K562 (cell line): ENCODE results near the gene SHLD2. TPM values are rescaled to one million over a fixed set of nuclear protein-coding genes. Genes with fewer than 3 reads are reported as not detected.

Experiments used
- ATAC-seq: fragments of 200-7000 bp; cut with Tn5 transposase; 3 replicates; pipeline ENCODE4 v1.9.1; 2020; ENCODE audit warnings: moderate library complexity
- BruUV-seq: library from RNA; stranded (reverse); fragments of 400-500 nt; replicated peaks from 2 replicates; lab custom pipeline; 2021; lab: Mats Ljungman, UMichigan
- CTCF ChIA-PET: fragments of 300-600 bp; formaldehyde crosslinking; extraction: SDS; loops from one replicate; lab custom pipeline; 2021; ENCODE audit warnings: low intra/inter-chr PET ratio; lab: Yijun Ruan, JAX
- POLR2A ChIA-PET: fragments of 300-600, 350-650 bp; sonication (Branson Sonifier 250); formaldehyde crosslinking; extraction: SDS; loops from one replicate; lab custom pipeline; 2021; ENCODE audit warnings: antibody characterized with exemption, inconsistent platforms; lab: Yijun Ruan, JAX
- DNase-seq, 4 experiments: peaks; one replicate each; pipeline versions ENCODE4 v3.0.0 to v3.0.0-alpha.2; 2011 to 2018; ENCODE audit warnings: low spot score in 3 of 4, mixed read lengths in 3 of 4; ENCODE audit errors: extremely low read depth in 1 of 4
- FAIRE-seq: peaks from 2 replicates; lab custom pipeline; 2011; peaks lifted over from hg19 to GRCh38; lab: Jason Lieb, UNC
- H2AFZ ChIP-seq: 2 replicates; pipeline ENCODE4 v1.6.0; 2011; ENCODE audit warnings: low read depth, low read length, control low read depth, inconsistent platforms
- H3K27ac ChIP-seq: fragments of 200-600 bp; 3 replicates; pipeline ENCODE4 v1.8.0; 2011; ENCODE audit warnings: low read depth, mild to moderate bottlenecking, control low read depth, inconsistent platforms, low read length, moderate library complexity, mixed read lengths; ENCODE audit errors: extremely low read depth
- H3K27me3 ChIP-seq, 2 experiments: fragments of 300-600 bp in 1 of 2; 2 replicates in 1 of 2; 3 replicates in 1 of 2; pipeline versions ENCODE4 v1.6.0 to v1.8.0; 2011; ENCODE audit warnings: inconsistent platforms in 2 of 2, low read length in 2 of 2, mild to moderate bottlenecking in 1 of 2, mixed read lengths in 1 of 2, moderate library complexity in 1 of 2; ENCODE audit not compliant: control insufficient read depth in 2 of 2, insufficient read depth in 2 of 2
- H3K36me3 ChIP-seq: fragments of 300-600 bp; 3 replicates; pipeline ENCODE4 v1.8.0; 2011; ENCODE audit warnings: mild to moderate bottlenecking, low read length, inconsistent platforms; ENCODE audit not compliant: control insufficient read depth, insufficient read depth
- H3K4me1 ChIP-seq, 2 experiments: fragments of 200-600 bp in 1 of 2; replicated peaks in 1 of 2; 2 replicates in 1 of 2; 3 replicates in 1 of 2; pipeline versions ENCODE4 v1.5.1 to v1.8.0; 2011; ENCODE audit warnings: inconsistent platforms in 2 of 2, low read length in 2 of 2, mild to moderate bottlenecking in 1 of 2, mixed read lengths in 1 of 2, moderate library complexity in 1 of 2; ENCODE audit not compliant: control insufficient read depth in 2 of 2, insufficient read depth in 2 of 2
- H3K4me2 ChIP-seq: 2 replicates; pipeline ENCODE4 v1.6.1; 2011; ENCODE audit warnings: low read length, control low read depth, inconsistent platforms, mixed read lengths; ENCODE audit not compliant: insufficient read depth
- H3K4me3 ChIP-seq: fragments of 200-600 bp; sonication (generic), shearing (Covaris generic); 2 replicates; pipeline ENCODE4 v1.5.1; 2016; ENCODE audit warnings: control low read depth, inconsistent platforms
- H3K79me2 ChIP-seq: fragments of 200-600 bp; 3 replicates; pipeline ENCODE4 v1.8.0; 2011; ENCODE audit warnings: low read length, inconsistent platforms; ENCODE audit not compliant: control insufficient read depth, insufficient read depth
- H3K9ac ChIP-seq, 2 experiments: 2 replicates each; pipeline versions ENCODE4 v1.6.0 to v1.6.1; 2011; ENCODE audit warnings: low read depth in 2 of 2, low read length in 2 of 2, control low read depth in 1 of 2, inconsistent platforms in 1 of 2, mild to moderate bottlenecking in 1 of 2, mixed read lengths in 1 of 2; ENCODE audit not compliant: insufficient read depth in 1 of 2
- H3K9me1 ChIP-seq: one replicate; pipeline ENCODE4 v1.6.0; 2011; ENCODE audit warnings: inconsistent platforms, mild to moderate bottlenecking, low read length, moderate library complexity; ENCODE audit not compliant: control insufficient read depth, insufficient read depth
- H3K9me3 ChIP-seq: replicated peaks from 2 replicates; pipeline ENCODE4 v1.5.1; 2011; ENCODE audit warnings: low read depth, low read length, inconsistent platforms; ENCODE audit not compliant: control insufficient read depth, insufficient read depth
- H4K20me1 ChIP-seq: replicated peaks from 2 replicates; pipeline ENCODE4 v1.6.1; 2011; ENCODE audit warnings: low read length, inconsistent platforms, mixed read lengths; ENCODE audit not compliant: control insufficient read depth, insufficient read depth
- CHCHD3 ChIP-seq: fragments of 250-450 bp; sonication (Bioruptor Pico); IDR thresholded peaks from 2 replicates; pipeline ENCODE4 v2.1.2; 2022; ENCODE audit warnings: mild to moderate bottlenecking
- CREB3 ChIP-seq: fragments of 450-650 bp; conservative IDR thresholded peaks from 2 replicates; pipeline ENCODE4 v1.6.1; 2016; ENCODE audit warnings: missing genetic modification characterization, low read depth, mild to moderate bottlenecking, missing compliant biosample characterization, moderate library complexity
- FOXK2 ChIP-seq, 2 experiments: fragments of 450-650 bp; IDR thresholded peaks in 1 of 2; conservative IDR thresholded peaks in 1 of 2; 2 replicates each; pipeline ENCODE4 v1.6.1; 2016; ENCODE audit warnings: low read depth in 2 of 2, mild to moderate bottlenecking in 1 of 2
- RREB1 ChIP-seq: fragments of 250-450 bp; sonication (Bioruptor Pico); IDR thresholded peaks from 2 replicates; pipeline ENCODE4 v1.4.0; 2020
- SNIP1 ChIP-seq: fragments of 450-650 bp; IDR thresholded peaks from 2 replicates; pipeline ENCODE4 v1.7.1; 2017; ENCODE audit warnings: low read depth, mild to moderate bottlenecking
- STAT6 ChIP-seq: sonication (generic); formaldehyde crosslinking; IDR thresholded peaks from 2 replicates; pipeline ENCODE4 v1.8.1; 2023; ENCODE audit warnings: mild to moderate bottlenecking, missing genetic modification reagents
- ZNF121 ChIP-seq: sonication (generic); formaldehyde crosslinking; conservative IDR thresholded peaks from 2 replicates; pipeline ENCODE4 v1.8.0; 2022; ENCODE audit warnings: missing genetic modification reagents
- ZNF263 ChIP-seq: sonication (generic); formaldehyde crosslinking; IDR thresholded peaks from 2 replicates; pipeline ENCODE4 v1.8.0; 2022; ENCODE audit warnings: mild to moderate bottlenecking, missing genetic modification reagents, borderline replicate concordance
- ZNF512 ChIP-seq: IDR thresholded peaks from 2 replicates; pipeline ENCODE4 v1.6.1; 2016; ENCODE audit warnings: missing genetic modification characterization, missing compliant biosample characterization
- ZNF830 ChIP-seq: fragments of 250-450 bp; sonication (Bioruptor Pico); IDR thresholded peaks from 2 replicates; pipeline ENCODE4 v1.5.0; 2021; ENCODE audit warnings: mild to moderate bottlenecking
- WGBS: fragments of 100-300 bp; shearing (Covaris generic); methylation state at CpG from one replicate; pipeline ENCODE4 v1.1.6; 2016; ENCODE audit warnings: low coverage, mixed read lengths; ENCODE audit not compliant: insufficient coverage; ENCODE audit errors: missing lambda C conversion rate; 5-methylcytosine and 5-hydroxymethylcytosine counted together
- in situ Hi-C: fragments of 300-500 bp; cut with MboI; formaldehyde crosslinking; loops from 4 replicates; pipeline ENCODE4 v1.15.0; 2018; ENCODE audit warnings: inconsistent platforms, mixed read lengths
- intact Hi-C: fragments of 100-400 bp; cut with micrococcal nuclease; formaldehyde crosslinking; loops from 2 replicates; pipeline ENCODE4 v1.14.2; 2022
- polyA plus RNA-seq, 8 experiments: library from polyadenylated mRNA; depleted of rRNA in 4 of 8; stranded (reverse) in 5 of 8; unstranded in 3 of 8; fragments of >200 nt; fragmentation: Nextera tagmentation in 2 of 8; fragmentation: Illumina TruSeq in 1 of 8; extraction: Ambion mirVana in 2 of 8; extraction: Trizol in 1 of 8; gene quantifications; 2 replicates each; pipeline versions ENCODE4 v1.2.1 to v1.2.3, GENCODE V29; 2011 to 2014; ENCODE audit warnings: inconsistent platforms in 1 of 8, missing spikeins in 1 of 8
- total RNA-seq, 7 experiments: library from RNA; depleted of rRNA in 6 of 7; stranded (reverse); fragments of >200 nt in 6 of 7; fragmentation: Illumina TruSeq in 2 of 7; extraction: Trizol in 2 of 7; gene quantifications; 2 replicates each; pipeline versions ENCODE4 v1.2.1 to v1.2.3, GENCODE V29; 2011 to 2021; ENCODE audit warnings: low replicate concordance in 1 of 7

Gene SHLD2
- total and polyA plus RNA-seq, 9 of the 15 experiments (the other 6 are each of a cell fraction or from before 2014, with no cell fraction given), result 21.6 to 51.2 (median 39.4) TPM

- ChIA-PET POLR2A (no interaction called here), CTCF (no interaction called here)
- Histone ChIP-seq H3K27ac (no peak overlapping the region), H4K20me1 (peaks cover 4% of the 10 kb centered on the region; the same call in 1 of the 2 replicates), H3K4me2 (no peak overlapping the region), H3K4me3 (no peak overlapping the region), H3K9me3 (no peaks in the 10 kb centered on the region), H2AFZ (no peak overlapping the region), H3K27me3 (no peaks in the 10 kb centered on the region), H3K4me1 (peaks cover 0 to 14% of the 10 kb centered on the region in 2 experiments; a peak in 3 of 5 replicates), H3K36me3 (peaks cover 32% of the 10 kb centered on the region; the same call in 2 of the 3 replicates), H3K9ac (no peak overlapping the region), H3K9me1 (no peaks in the 10 kb centered on the region), H3K79me2 (peaks cover 85% of the 10 kb centered on the region)
- no peak for ATAC-seq
- DNase-seq, result no peak
- in situ Hi-C loops (no loop called here), intact Hi-C loops (no loop called here)
- 84% methylated on average over 4 of the region's 4 CpGs for WGBS
- no TSS peak for BruUV-seq
- FAIRE-seq, result no peak
- TF ChIP-seq STAT6 (CRISPR knock-in tag), result no peak
- no peak for TF ChIP-seq ZNF830
- TF ChIP-seq SNIP1, result no peak
- no peak for TF ChIP-seq ZNF512 (tag)
- no peak for TF ChIP-seq CREB3 (tag)
- TF ChIP-seq CHCHD3 (CRISPR knock-in tag), result no peak
- no peak for TF ChIP-seq RREB1
- TF ChIP-seq ZNF263, result no peak
- no peak for TF ChIP-seq FOXK2 (conservative IDR thresholded peaks at IDR 0.05 in 1 of 2, IDR thresholded peaks at IDR 0.05 in 1 of 2; ENCODE audit: low read depth in 2 of 2)
- TF ChIP-seq ZNF121 (CRISPR knock-in tag), result no peak
Observed at GRCh38 chr10:87090779-87091178, 4.2 kb upstream of the SHLD2 start.
